Measurements from ENCODE around the gene RASGEF1C. TPM values are rescaled to one million over a fixed set of nuclear protein-coding genes. Genes with fewer than 3 reads are reported as not detected.

The RASGEF1C gene
- total RNA-seq, 2 experiments from 2014 or later = not detected

- H3K4me2 ChIP-seq (ENCODE audit: low read length) = no peak overlapping the region
- H3K79me2 ChIP-seq (ENCODE audit: insufficient read depth, low read depth, low read length) = no peaks in the 10 kb centered on the region
- H4K20me1 ChIP-seq (ENCODE audit: insufficient read depth, low read length) = no peaks in the 10 kb centered on the region
- no peak overlapping the region for H3K27ac ChIP-seq (ENCODE audit: low read depth, low read length, poor library complexity, severe bottlenecking)
- TF ChIP-seq EZH2phosphoT487 (IDR thresholded peaks at IDR 0.05; ENCODE audit: borderline replicate concordance, low read depth, low read length) = no peak
- TF ChIP-seq CTCF (conservative IDR thresholded peaks at IDR 0.05; ENCODE audit: low read length) = no peak
- H2AFZ ChIP-seq (ENCODE audit: low read length) = no peak overlapping the region
- ChIA-PET POLR2A (interaction anchor here (1.1 kb wide), 1 partner anchor 32 kb away, joined by 4 read pairs; no protein-coding TSS in a partner anchor), CTCF (ENCODE audit: unreplicated experiment) (no interaction called here)
- H3K9me3 ChIP-seq (ENCODE audit: low read length) = no peaks in the 10 kb centered on the region
- no peaks in the 10 kb centered on the region for H3K36me3 ChIP-seq (ENCODE audit: insufficient read depth, low read length)
- DNase-seq (ENCODE audit: low spot score) = no peak
- intact Hi-C loops (cut with micrococcal nuclease; ENCODE audit: unreplicated experiment) = loop anchor here (5.0 kb wide), 1 partner anchor 269 kb away; no protein-coding TSS in a partner anchor
- no peaks in the 10 kb centered on the region for H3K4me1 ChIP-seq (ENCODE audit: insufficient read depth, low read length, poor library complexity, severe bottlenecking)
- BruUV-seq (replicated peaks) = no TSS peak
- H3K4me3 ChIP-seq (ENCODE audit: low read depth, low read length, poor library complexity, severe bottlenecking) = no peak overlapping the region
- H3K9me2 ChIP-seq (ENCODE audit: insufficient read depth, low read length) = no peaks in the 10 kb centered on the region
These were observed 6.0 kb downstream of the RASGEF1C start for GRCh38 chr5:180202939-180203573.

GRCh38 chr5:180201051-180201987, 7.7 kb downstream of the RASGEF1C start:
- peak; percentile 22 for DNase-seq (ENCODE audit: low spot score)
- POLR2A ChIA-PET = no interaction called here
- BruUV-seq (replicated peaks) = no TSS peak
- no peak overlapping the region for H3K4me3 ChIP-seq (ENCODE audit: low read depth, low read length, poor library complexity, severe bottlenecking)
- H2AFZ ChIP-seq (ENCODE audit: low read length) = no peak overlapping the region
- intact Hi-C loops (cut with micrococcal nuclease; ENCODE audit: unreplicated experiment) = loop anchor here (1.0 to 5.0 kb wide), 2 partner anchors 114 to 271 kb away; no protein-coding TSS in a partner anchor
- H4K20me1 ChIP-seq (ENCODE audit: insufficient read depth, low read length) = no peaks in the 10 kb centered on the region
- H3K9me3 ChIP-seq (ENCODE audit: low read length) = no peaks in the 10 kb centered on the region
- no peak overlapping the region for H3K4me2 ChIP-seq (ENCODE audit: low read length)
- H3K27ac ChIP-seq (ENCODE audit: low read depth, low read length, poor library complexity, severe bottlenecking) = no peak overlapping the region
- CTCF ChIA-PET (ENCODE audit: unreplicated experiment) = interaction anchor here (1.0 kb wide), 1 partner anchor 114 kb away, joined by 3 read pairs; no protein-coding TSS in a partner anchor
- no peaks in the 10 kb centered on the region for H3K9me2 ChIP-seq (ENCODE audit: insufficient read depth, low read length)
- peak; percentile 74 for TF ChIP-seq CTCF (conservative IDR thresholded peaks at IDR 0.05; ENCODE audit: low read length)
- no peak for TF ChIP-seq EZH2phosphoT487 (IDR thresholded peaks at IDR 0.05; ENCODE audit: borderline replicate concordance, low read depth, low read length)
- no peaks in the 10 kb centered on the region for H3K4me1 ChIP-seq (ENCODE audit: insufficient read depth, low read length, poor library complexity, severe bottlenecking)
- H3K36me3 ChIP-seq (ENCODE audit: insufficient read depth, low read length) = no peaks in the 10 kb centered on the region
- no peaks in the 10 kb centered on the region for H3K79me2 ChIP-seq (ENCODE audit: insufficient read depth, low read depth, low read length)
